ENCODE data around the gene ASPM. TPM values are rescaled to one million over a fixed set of nuclear protein-coding genes. Genes with fewer than 3 reads are reported as not detected.

The ASPM gene
- total RNA-seq, 1 experiment from 2014 or later, result 44.0 TPM

GRCh38 chr1:197106869-197107268 is 39.6 kb downstream of the ASPM start:
- CTCF ChIA-PET, result no interaction called here
- Mint-ChIP-seq H3K4me1 (ENCODE audit: low read depth, unreplicated experiment) (no peaks in the 10 kb centered on the region), H3K36me3 (ENCODE audit: insufficient read depth, unreplicated experiment) (peaks cover 7% of the 10 kb centered on the region), H3K27ac (ENCODE audit: unreplicated experiment) (no peak overlapping the region), H3K27me3 (ENCODE audit: unreplicated experiment) (no peaks in the 10 kb centered on the region), H3K4me3 (ENCODE audit: low read depth, unreplicated experiment) (no peak overlapping the region), H3K9me3 (ENCODE audit: low read depth, unreplicated experiment) (no peaks in the 10 kb centered on the region)
- no peak for TF ChIP-seq CTCF (IDR thresholded peaks at IDR 0.05; ENCODE audit: unreplicated experiment)
- no peak for DNase-seq
- no TSS peak for BruUV-seq (replicated peaks)
- intact Hi-C loops (cut with micrococcal nuclease; ENCODE audit: unreplicated experiment), result no loop called here

DNA sequence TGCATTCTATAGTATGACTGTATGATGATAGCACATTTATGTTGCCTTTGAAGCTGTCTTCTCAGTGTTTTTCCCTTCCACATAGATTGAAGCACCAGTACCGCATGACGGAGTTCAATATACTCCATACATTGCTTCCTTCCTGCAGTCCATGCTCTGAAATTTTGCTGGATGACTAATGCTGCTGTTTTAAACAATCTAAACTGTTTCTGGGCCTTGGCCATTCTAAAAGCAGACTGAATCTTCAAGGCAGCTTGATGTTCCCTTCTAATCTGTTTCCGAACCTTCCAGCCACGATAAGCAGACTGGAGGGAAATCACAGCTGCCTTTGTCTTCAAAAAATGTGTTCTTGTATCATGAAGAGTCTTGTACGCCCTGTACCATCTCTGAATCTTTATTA is 43.2 kb downstream of the ASPM start:
- Mint-ChIP-seq H3K9me3 (ENCODE audit: low read depth, unreplicated experiment) (no peaks in the 10 kb centered on the region), H3K4me3 (ENCODE audit: low read depth, unreplicated experiment) (no peak overlapping the region), H3K4me1 (ENCODE audit: low read depth, unreplicated experiment) (peaks cover 5% of the 10 kb centered on the region), H3K27ac (ENCODE audit: unreplicated experiment) (no peak overlapping the region), H3K36me3 (ENCODE audit: insufficient read depth, unreplicated experiment) (peaks cover 10% of the 10 kb centered on the region), H3K27me3 (ENCODE audit: unreplicated experiment) (no peaks in the 10 kb centered on the region)
- DNase-seq, result no peak
- CTCF ChIA-PET, result interaction anchor here (0.5 kb wide), 1 partner anchor 104 kb away, joined by 3 read pairs; no protein-coding TSS in a partner anchor
- no peak for TF ChIP-seq CTCF (IDR thresholded peaks at IDR 0.05; ENCODE audit: unreplicated experiment)
- no TSS peak for BruUV-seq (replicated peaks)
- intact Hi-C loops (cut with micrococcal nuclease; ENCODE audit: unreplicated experiment), result no loop called here

- intact Hi-C loops (cut with micrococcal nuclease; ENCODE audit: unreplicated experiment), result no loop called here
- no peaks in the 10 kb centered on the region for H3K9me3 Mint-ChIP-seq (ENCODE audit: low read depth, unreplicated experiment)
- H3K36me3 Mint-ChIP-seq (ENCODE audit: insufficient read depth, unreplicated experiment), result peaks cover 10% of the 10 kb centered on the region
- no peaks in the 10 kb centered on the region for H3K27me3 Mint-ChIP-seq (ENCODE audit: unreplicated experiment)
- BruUV-seq (replicated peaks), result no TSS peak
- H3K27ac Mint-ChIP-seq (ENCODE audit: unreplicated experiment), result no peak overlapping the region
- CTCF ChIA-PET, result no interaction called here
- peaks cover 5% of the 10 kb centered on the region for H3K4me1 Mint-ChIP-seq (ENCODE audit: low read depth, unreplicated experiment)
- DNase-seq, result no peak
- H3K4me3 Mint-ChIP-seq (ENCODE audit: low read depth, unreplicated experiment), result no peak overlapping the region
- TF ChIP-seq CTCF (IDR thresholded peaks at IDR 0.05; ENCODE audit: unreplicated experiment), result no peak
These were observed 44.5 kb downstream of the ASPM start for GRCh38 chr1:197101978-197102377.

GRCh38 chr1:197100677-197101076 is 45.8 kb downstream of the ASPM start:
- Mint-ChIP-seq H3K27ac (ENCODE audit: unreplicated experiment) (no peak overlapping the region), H3K9me3 (ENCODE audit: low read depth, unreplicated experiment) (no peaks in the 10 kb centered on the region), H3K36me3 (ENCODE audit: insufficient read depth, unreplicated experiment) (peaks cover 5% of the 10 kb centered on the region), H3K27me3 (ENCODE audit: unreplicated experiment) (no peaks in the 10 kb centered on the region), H3K4me1 (ENCODE audit: low read depth, unreplicated experiment) (peaks cover 5% of the 10 kb centered on the region), H3K4me3 (ENCODE audit: low read depth, unreplicated experiment) (no peak overlapping the region)
- BruUV-seq (replicated peaks), result no TSS peak
- no peak for DNase-seq
- intact Hi-C loops (cut with micrococcal nuclease; ENCODE audit: unreplicated experiment), result no loop called here
- CTCF ChIA-PET, result no interaction called here
- no peak for TF ChIP-seq CTCF (IDR thresholded peaks at IDR 0.05; ENCODE audit: unreplicated experiment)

Data from Calu3 (cell line).